ENCODE results near the gene PIN4.
"Not testable (repeated sequence)": the region's sequence is repeated elsewhere in the genome, so short reads cannot be mapped to it uniquely, and the experiment has no call there.

Gene PIN4

DNA sequence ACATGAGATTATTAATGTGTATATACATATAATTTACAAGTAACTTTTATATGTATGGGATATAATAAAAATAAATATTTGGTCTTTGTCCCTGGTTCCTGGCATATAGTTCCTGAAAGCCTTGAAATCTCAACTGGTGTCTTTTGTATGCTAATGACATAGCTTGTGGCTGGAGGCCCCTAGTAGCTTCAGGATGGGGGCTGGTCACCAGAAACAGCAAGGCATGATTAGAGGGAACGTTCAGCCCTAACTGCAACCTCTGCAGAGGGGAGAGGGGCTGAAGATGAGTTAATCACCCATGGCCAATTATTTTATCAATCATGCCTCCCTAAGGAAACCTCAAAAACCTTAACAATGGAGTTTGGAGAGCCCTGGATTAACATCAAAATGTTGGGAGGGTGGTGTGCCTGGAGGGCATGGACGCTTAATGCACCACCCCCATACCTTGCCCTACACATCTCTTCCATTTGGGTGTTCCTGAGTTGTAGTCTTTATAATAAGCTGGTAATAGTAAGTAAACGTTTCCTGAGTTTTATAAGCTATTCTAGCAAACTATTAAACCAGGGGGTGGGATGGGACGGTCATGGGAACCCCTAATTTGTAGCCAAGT lies 21.3 kb downstream of the PIN4 start:
- no peak for DNase-seq

GRCh38 chrX:72203421-72203820 lies 21.9 kb downstream of the PIN4 start:
- no peak for DNase-seq

DNA sequence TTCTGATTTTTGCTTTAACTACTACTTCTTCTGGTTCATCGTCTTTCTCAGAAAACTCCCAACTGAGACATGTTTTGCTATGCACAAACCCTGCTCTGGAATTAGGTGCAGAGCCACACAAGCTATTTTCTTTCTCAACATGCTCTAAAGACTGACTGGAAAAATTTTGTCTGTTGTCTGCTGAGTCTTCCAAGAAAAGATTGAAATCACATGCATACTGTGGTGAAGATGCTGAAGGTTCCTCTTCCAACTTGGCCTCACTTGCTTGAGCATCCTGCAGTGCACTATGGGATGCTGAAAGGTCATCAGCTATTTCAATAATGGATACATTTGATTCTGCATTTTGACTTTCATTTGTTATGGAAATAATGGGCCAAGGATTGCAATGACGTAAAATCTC lies 24.1 kb downstream of the PIN4 start:
- DNase-seq = no peak

DNA sequence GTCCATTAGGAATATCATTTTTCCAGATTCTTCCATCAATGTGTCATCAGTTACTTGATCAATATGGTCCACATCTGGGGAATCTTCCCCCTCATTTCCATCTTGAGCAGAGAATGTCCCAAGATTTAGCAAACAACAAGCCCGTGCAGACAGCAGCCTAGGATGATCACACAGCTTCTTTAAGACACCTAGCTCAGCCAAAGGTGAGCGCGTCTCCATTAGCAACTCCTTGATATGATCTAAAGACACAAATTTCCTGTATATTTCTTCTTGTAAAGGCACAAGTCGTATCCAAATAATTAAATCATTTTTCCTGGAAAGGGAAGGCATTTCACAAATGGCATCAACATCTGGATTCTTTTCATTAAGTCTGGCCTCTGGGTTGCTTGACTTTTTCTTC lies 25.8 kb downstream of the PIN4 start:
- DNase-seq = no peak

GRCh38 chrX:72208126-72208800 lies 26.7 kb downstream of the PIN4 start:
- DNase-seq = no peak

DNA sequence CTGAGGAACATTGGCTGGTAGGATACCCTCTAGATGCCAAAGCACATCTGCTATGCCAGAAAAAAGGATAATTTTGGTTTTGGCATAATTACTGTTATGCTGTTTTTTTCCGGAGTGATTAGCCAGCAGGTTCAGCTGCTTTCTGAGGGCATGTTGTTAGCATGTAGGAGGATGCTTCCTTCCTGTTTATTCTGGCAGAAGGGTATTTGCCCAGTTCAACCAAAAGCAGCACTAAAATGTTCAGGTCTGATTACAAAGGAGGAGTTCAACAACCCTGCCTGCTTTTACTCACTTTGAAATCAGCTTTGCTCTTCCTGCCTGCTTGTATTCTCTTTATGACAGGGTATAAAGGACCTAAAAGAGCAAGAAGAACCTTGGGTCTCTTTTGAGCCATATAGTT lies 35.4 kb downstream of the PIN4 start:
- DNase-seq = no peak

- not testable (repeated sequence) for DNase-seq
Measured at GRCh38 chrX:72220375-72220774, 38.8 kb downstream of the PIN4 start.

GRCh38 chrX:72230290-72230689 lies 48.7 kb downstream of the PIN4 start:
- DNase-seq = no peak

- no peak for DNase-seq
Measured at GRCh38 chrX:72236841-72237240, 55.3 kb downstream of the PIN4 start.

DNA sequence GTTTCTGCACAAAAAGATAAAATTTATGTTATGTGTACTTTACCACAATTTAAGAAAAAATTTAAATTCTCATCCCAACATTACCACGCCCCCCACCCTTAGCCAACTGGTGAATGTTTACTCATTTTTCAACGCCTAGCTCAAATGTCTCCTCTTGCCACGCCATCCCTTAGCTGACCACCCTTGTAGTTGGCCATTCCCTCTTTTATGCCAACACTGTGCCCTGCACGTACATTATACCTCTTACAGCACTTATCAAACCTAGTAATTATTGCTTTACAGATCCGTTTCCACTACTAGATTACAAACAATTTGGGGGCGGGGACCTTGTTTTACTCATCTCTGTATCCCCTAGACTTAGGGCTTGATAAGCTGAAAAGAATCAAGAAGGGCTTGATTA lies 56.6 kb downstream of the PIN4 start:
- DNase-seq = no peak

GRCh38 chrX:72238721-72239475 lies 57.3 kb downstream of the PIN4 start, which contains the start of gene ERCC6L:
Gene ERCC6L, minus strand, starts transcription at chrX:72239027. Its CDS starts 116 bp downstream, at chrX:72238911.
- DNase-seq = peak; percentile 75

DNA sequence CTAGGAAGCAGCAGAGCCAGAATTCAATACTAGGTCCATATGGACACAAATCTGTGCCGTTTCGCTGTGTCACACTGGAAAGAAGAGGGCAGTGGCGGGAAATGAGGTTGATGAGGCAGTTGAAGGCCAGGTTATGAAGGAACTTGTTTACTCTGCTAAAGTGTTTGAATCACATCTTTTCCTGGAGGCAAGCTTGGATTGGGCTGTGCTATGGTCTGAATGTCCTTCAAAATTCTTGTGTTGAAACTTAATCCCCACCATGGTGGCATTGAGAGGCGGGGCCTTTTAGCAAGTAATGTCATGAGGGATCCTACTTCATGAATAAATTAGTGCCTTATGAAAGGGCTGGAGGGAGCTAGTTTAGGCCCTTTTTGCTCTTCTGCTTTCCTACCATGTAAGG lies 59.4 kb downstream of the PIN4 start:
- no peak for DNase-seq

DNA sequence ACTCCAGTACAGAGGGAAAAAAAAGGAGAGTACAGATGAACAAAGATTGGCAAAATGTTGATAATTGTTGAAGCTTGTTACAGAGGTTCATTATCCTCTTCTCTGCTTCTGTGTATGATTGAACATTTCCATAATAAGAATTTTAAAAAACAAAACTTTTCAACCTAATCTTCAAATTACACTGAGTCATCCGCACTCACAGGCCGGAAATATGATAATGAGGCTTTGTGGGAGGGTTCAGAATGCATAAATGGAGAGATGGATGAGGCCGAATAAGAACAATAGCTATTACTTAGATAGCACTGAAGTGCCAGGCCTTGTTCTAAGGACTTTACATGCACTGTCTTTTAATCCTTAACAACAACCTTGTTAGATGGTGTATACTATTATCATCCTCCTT lies 61.9 kb downstream of the PIN4 start:
- DNase-seq = no peak

DNA sequence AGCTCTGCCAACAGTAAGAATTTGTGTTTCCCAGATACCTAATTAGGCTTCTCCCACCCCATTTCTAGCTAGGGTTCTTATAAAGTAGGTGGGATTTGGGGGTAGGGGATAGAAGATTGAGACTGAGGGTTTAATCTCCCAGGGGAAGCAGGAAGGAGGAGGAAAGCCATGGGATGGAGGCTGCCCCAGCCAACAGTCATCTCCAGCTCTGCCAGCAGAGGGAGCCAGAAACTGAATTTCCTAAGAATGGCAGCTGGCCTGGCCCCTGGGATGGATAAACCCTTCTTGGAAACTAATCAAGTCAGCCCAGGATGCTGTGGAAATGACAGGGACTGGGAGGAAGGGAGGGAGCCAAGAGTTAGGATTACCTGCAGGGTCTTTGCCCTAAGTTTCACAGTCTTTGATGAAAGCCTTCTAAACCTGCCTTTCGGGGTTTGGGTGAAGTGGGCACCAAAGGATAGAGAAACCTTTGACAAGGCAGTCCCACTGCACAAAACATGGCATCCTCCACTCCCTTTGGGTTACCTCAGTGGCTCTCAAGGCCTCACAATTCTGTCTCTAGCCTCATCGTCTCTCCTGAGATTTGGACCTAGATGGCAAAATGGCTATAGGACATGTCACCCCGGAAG lies 64.0 kb downstream of the PIN4 start:
- DNase-seq = no peak

DNA sequence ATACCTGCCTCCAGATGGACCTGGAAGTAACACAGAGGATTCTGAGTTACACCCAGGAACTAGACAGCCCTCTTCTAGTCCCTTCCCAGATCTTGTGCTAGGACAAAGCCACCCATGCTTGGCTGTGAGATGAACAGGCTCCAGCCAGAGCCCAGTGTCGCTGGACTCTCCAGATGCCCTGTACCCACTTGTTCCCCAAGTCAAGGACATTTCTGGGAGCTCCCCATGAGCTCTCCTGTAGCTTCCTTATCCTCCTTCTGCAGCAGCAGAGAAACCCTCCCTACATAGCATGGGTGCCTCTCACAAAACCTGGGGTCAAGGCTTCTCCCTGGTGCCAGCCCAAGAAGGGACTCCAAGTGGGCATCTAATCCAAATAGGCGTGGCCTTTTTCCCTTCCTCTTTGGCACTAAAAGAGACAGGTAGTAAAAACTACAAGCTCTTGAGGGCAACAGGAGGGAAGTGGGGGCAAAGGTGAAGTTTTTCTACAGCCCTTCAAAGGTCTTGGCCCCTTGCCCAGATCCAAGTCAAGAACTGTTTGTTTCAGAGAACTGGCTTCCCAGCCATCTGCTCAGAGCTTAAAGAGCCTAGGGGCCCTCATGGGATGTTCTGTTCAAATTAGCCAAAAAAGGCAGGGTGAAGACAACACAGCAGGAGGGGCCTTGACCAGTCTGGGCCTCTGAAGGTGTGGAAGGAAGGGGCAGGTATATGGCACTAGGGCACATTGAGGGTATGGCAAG lies 65.8 kb downstream of the PIN4 start:
- no peak for DNase-seq

All from activated gamma-delta T cell (primary cell).